DMS79 treated with DMSO at 0.1 percent for 48 hours (cell line): ENCODE results near the gene SETD2.
"Not testable (repeated sequence)": the region's sequence is repeated elsewhere in the genome, so short reads cannot be mapped to it uniquely, and the experiment has no call there.

ENCODE experiments used
- DNase-seq: peaks from one replicate; lab custom pipeline; 2025; lab: John Stamatoyannopoulos, UW

Gene SETD2

DNA sequence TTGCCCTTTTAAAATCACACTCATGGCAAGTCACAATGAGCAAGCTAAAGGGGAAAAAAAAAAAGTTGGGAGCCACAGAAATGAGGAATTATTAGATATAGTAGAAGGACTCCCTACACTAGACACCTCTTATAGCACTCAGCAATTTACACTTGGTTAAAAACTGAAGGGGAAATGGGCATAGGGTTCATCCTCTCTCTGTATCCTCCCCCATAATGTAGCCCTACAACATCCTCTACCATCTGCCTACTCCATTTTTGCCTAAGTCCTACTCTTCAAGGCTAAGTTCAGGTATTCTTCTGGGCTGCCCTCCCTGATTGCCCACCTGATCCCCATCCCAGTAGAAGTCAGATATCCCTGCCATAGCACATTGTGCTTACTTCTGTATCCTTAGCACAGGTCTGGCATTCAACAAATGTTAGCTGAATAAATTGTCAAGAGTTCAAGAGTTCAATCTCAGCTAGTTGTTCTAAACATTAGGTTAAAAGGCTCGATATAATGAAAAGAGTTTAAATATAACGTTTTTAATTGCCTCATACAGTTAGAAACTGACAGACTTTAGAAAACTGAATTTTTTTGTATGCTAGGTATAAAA lies 14.5 kb downstream of the SETD2 start:
- no peak for DNase-seq

DNA sequence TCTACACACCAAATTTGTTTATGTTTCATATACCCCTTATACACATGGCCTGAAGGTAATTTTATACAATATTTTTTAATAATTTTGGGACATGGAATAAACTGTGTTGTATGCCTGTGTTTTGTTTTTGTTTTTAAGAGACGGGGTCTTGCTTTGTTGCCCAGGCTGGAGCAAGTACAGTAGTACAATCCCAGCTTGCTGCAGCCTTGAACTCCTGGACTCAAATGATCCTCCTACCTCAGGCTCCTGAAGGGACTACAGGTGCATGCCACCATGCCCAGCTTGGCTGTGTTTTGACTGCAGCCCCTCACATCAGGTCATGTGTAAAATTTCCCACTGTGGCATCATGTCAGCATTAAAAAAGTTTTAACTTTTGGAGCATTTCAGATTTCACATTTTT lies 18.6 kb downstream of the SETD2 start:
- DNase-seq: no peak

DNA sequence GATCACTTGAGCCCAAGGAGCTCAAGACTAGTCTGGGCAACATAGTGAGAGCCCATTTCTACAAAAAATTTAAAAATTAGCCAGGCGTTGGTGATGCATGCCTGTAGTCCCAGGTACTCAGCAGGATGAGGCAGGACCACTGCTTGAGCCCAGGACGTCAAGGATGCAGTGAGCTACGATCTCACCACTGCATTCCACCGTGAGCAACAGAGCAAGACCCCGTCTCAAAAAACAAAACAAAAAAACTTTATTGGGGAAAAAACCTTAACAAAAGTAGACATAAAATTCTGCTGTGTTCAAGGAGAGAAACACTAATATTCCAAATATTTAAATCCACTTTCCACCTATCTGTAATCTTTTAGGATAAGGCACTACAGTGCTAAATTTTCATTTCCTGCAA lies 20.8 kb downstream of the SETD2 start:
- no peak for DNase-seq

DNA sequence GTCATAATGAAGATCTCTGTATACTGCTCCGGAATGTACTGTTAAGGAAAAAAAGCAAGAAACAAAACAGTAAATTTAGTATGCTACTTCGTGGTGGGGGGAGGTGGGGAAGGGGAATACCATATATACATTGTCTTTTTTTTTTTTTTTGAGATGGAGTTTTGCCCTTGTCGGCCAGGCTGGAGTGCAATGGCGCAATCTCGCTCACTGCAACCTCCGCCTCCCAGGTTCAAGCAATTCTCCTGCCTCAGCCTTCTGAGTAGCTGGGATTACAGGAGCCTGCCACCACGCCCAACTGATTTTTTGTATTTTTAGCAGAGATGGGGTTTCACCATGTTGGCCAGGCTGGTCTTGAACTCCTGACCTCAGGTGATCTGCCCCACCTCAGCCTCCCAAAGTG lies 21.4 kb downstream of the SETD2 start:
- not testable (repeated sequence) for DNase-seq

DNA sequence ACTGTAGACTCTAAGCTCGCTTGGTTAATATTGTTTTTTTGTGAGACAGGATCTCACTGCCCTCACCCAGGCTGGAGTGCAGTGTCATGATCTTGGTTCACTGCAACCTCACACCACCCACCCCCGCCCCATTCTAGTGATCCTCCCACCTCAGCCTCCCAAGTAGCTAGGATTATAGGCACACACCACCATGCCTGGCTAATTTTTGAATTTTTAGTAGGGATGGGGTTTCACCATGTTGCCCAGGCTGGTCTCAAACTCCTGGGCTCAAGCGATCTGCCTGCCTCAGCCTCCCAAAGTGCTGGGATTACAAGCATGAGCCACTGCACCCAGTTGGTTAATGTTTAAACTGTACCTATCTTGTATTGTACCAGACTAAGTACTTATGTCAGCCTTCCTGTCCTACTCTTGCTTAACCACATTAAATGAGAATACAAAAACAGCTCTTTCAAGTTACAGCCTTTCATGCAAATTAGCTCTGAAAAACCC lies 22.9 kb downstream of the SETD2 start:
- DNase-seq: not testable (repeated sequence)

DNA sequence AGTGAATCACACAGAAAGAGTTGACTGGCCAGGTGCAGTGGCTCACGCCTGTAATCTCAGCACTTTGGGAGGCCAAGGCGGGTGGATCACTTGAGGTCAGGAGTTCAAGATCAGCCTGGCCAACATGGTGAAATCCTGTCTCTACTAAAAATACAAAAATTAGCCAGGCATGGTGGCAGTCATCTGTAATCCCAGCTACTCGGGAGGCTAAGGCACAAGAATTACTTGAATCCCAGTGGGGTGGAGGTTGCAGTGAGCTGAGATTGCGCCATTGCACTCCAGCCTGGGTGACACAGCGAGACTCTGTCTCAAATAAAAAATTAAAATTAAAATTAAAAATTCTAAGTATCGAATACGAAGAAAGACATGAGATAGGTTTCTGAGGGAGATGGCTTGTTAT lies 23.4 kb downstream of the SETD2 start:
- DNase-seq: not testable (repeated sequence)

- DNase-seq: no peak
These were observed 29.6 kb downstream of the SETD2 start for GRCh38 chr3:47134311-47134710.

DNA sequence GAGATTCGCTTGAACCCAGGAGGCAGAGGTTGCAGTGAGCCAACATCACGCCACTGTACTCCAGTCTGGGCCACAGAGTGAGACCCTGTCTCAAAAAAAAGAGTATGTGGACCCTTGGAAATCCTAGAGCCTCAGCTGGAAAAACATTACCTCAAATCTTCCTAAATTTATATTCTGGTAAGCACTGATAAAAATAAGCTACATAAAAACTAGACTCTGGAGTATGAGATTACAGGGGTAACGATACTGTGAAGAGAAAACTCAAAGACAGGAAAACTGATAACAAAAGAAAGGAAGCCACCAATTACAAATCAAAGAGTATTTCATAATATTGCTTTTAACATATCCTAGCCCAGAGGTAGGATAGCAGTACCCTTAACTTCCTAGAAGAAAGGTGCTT lies 30.3 kb downstream of the SETD2 start:
- no peak for DNase-seq

GRCh38 chr3:47130557-47130956 lies 33.4 kb downstream of the SETD2 start:
- DNase-seq: no peak

- no peak for DNase-seq
These were observed 35.8 kb downstream of the SETD2 start for GRCh38 chr3:47128137-47128536.

GRCh38 chr3:47123857-47124256 lies 40.1 kb downstream of the SETD2 start:
- no peak for DNase-seq

GRCh38 chr3:47121409-47121808 lies 42.5 kb downstream of the SETD2 start:
- no peak for DNase-seq

- DNase-seq: no peak
These were observed 43.8 kb downstream of the SETD2 start for GRCh38 chr3:47120138-47120537.

DNA sequence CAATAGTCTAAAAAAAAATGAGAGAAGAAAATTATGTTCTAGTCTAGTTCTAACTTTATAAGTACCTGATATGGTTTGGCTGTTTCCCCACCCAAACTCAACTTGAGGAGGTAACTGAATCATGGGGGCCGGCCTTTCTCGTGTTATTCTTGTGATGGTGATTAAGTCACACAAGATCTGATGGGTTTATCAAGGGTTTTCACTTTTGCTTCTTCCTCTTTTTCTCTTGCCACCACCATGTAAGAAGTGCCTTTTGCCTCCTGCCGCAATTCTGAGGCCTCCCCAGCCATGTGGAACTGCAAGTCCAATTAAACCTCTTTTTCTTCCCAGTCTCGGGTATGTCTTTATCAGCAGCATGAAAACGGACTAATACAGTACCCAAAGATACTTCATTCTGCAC lies 44.5 kb downstream of the SETD2 start:
- not testable (repeated sequence) for DNase-seq

GRCh38 chr3:47117807-47118364 lies 46.0 kb downstream of the SETD2 start:
- no peak for DNase-seq

DNA sequence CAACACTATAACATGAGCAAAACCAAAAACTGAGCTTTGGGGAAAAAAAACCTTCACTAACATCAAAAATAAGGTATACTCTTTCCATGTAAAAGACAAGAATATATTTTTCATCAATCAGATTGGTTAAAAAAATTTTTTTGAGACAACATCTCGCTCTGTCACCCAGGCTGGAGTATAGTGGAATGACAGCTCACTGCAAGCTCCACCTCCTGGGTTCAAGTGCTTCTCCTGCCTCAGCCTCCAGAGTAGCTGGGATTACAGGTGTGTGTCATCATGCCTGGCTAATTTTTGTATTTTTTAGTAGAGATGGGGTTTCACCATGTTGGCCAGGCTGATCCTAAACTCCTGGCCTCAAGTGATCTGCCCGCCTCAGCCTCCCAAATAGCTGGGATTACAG lies 48.4 kb downstream of the SETD2 start:
- DNase-seq: not testable (repeated sequence)

GRCh38 chr3:47113669-47114365 lies 50.1 kb downstream of the SETD2 start:
- no peak for DNase-seq

DNA sequence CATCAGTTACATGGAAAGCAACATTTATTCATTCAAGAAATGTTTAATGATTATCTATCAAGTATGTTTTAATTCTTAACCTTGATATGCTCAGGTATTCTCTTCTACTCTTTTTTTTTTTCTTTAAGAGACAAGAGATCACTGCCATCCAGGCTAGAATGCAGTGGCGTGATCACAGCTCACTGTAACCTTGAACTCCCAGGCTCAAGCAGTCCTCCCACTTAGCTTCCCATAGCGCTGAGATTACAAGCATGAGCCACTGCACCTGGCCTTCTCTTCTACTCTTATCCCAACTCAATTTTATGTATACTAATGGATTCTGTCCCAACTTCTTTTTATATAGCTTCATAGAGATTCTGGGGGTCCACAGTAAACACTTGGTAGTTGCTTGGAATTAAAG lies 50.9 kb downstream of the SETD2 start:
- DNase-seq: no peak

DNA sequence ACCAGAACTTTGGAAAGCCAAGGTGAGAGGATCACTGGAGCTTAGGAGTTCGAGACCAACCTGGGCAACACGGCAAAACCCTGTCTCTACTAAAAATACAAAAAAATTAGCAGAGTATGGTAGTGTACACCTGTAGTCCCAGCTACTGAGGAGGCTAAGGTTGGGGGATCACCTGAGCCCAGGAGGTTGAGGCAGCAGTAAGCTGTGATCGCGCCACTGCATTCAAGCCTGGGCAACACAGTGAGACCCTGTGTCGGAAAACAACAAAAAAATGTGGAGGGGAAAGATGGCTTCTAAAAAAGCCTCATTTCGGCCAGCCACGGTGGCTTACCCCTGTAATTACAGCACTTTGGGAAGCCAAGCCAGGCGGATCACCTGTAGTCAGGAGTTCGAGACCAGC lies 54.5 kb downstream of the SETD2 start:
- DNase-seq: no peak

- no peak for DNase-seq
These were observed 55.4 kb downstream of the SETD2 start for GRCh38 chr3:47108546-47108945.

DNA sequence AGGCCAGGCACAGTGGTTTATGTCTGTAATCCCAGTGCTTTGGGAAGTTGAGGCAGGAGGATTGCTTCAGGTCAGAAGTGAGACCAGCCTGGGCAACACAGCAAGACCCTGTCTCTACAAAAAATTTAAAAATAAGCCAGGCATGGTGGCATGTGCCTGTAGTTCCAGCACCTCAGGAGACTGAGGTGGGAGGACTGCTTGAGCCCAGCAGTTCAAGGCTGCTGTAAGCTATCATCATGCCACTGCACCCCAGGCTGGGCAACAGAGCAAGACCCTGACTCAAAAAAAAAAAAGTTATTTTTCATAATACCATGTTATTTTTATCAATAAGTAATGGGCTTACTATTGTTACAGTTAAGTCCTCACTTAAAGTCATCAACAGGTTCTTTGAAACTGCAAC lies 59.7 kb downstream of the SETD2 start:
- DNase-seq: no peak

DNA sequence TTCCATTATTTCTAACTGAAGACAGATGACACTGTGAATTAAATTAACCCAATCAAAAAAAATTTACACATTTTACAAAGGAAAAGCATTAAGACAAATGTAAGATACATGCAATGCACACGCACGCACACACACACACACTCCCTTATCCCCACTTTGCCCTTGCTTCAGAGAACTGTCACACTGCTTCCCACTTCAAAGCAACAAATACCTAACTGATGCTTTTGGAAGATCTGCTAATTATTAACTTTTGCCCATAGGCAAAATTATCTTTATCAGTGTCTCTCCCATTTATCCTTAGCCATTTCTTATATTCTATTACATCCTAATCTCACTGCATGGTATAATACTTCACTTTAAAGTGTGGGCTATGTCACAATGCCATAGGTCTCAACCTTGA lies 60.3 kb downstream of the SETD2 start:
- DNase-seq: no peak

DNA sequence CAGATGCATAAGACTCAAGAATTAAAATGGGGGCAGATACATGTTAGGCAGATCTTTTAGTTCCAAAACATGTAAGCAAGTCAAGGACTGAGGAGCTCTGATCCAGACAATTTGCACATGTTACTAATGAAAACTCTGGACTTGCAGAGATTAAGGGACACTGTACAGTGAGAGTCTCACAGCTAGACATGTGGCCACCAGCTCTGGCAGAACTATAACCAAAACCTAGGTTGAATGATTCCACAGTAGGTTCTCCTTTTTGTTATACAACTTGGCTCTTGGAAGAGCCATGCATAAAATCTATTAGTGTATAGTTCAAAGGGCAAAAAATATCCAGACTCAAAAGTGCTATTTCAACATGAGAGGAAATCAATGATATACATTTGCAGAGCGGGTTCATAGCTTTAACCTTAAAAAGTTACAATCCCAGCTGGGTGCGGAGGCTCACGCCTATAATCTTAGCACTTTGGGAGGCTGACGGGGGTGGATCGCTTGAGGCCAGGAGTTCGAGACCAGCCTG lies 61.8 kb downstream of the SETD2 start:
- DNase-seq: no peak
